Activated CD8-positive, alpha-beta memory T cell treated with anti-CD3 and anti-CD28 coated beads for 1 hour (primary cell): Measurements from ENCODE around the gene TREM2.
"Not testable (repeated sequence)": the region's sequence is repeated elsewhere in the genome, so short reads cannot be mapped to it uniquely, and the experiment has no call there.

Experiments
- DNase-seq, 2 donors: peaks; one replicate each; pipeline ENCODE4 v3.0.0-alpha.2; 2020; ENCODE audit warnings: low read depth in 1 of 2; ENCODE audit errors: extremely low read depth in 1 of 2

Gene TREM2

DNA sequence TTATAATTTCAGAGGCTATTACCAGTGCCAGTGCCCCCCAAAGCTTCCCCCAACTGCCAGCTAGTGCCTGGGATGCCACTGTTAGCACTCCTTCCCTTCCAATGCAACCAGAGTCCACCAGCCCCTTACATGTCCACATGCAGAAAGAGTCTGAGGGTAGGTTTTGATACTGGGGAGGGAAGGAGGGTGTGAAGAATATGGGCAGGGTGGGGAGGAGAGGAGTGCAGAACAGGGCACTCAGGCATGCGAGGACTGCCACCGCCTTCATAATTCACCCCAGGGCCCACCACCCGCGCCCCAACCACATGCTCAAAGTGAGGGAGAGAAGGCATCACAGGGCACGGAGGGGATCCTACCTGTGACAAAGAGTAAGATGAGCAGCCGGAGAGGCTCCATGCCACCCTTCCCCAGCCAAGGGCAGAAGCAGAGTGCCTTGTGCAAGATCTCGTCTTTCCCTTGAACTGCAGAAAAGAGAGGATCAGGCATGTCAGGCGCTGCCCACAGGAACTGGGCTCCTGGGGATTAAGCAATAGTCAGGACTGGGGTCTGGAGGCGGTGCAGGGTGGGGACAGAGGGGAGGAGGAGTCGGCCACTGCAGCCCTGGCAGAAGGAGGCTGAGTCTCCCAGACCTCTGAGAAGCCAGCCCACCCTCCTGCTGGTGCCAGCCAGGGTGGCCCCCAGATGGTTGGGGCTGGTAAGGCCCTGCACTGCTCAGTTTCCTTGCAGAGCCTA is at the start of gene TREM2:
TREM2 (minus strand) TSS at position 430 of the 732 bp plus-strand sequence; CDS start at position 396, 34 bp downstream.
- no peak for DNase-seq

DNA sequence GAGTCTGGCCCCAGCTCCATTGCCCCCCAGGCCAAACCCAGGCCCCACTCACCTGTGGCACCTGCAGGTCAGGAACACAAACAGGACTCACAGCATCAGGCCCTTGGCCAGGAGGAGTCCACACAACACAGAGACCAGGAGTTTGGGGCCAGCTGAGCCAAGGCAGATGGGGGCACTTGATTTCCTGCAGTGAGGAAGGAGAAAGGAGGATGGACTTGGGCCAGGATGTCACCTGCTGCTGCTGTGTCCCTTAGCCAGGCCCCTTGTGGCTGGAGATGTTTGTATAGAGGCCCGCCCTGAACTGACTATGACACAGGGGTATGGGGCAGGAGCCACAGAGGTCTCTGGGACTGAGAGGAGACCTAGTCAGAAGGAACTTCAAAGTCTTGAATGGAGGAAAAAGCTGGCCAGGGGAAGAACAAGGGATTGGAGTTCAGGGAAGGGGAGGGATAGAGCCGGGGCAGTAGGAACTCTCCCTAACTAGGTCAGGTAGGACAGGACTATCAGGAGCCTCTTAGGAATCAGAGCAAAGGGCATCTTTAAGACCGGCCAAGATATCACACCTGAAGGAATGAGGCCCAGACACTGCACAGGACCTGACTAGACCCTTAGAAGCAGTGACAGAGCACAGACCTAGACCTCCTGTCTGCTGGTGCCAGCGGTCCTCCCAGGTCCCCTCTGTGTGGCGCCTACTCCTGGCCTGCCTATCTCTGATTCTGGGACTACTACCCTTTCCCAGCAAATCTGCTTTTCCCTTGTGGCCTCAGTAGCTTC is 46.8 kb upstream of the TREM2 start:
- DNase-seq: no peak

DNA sequence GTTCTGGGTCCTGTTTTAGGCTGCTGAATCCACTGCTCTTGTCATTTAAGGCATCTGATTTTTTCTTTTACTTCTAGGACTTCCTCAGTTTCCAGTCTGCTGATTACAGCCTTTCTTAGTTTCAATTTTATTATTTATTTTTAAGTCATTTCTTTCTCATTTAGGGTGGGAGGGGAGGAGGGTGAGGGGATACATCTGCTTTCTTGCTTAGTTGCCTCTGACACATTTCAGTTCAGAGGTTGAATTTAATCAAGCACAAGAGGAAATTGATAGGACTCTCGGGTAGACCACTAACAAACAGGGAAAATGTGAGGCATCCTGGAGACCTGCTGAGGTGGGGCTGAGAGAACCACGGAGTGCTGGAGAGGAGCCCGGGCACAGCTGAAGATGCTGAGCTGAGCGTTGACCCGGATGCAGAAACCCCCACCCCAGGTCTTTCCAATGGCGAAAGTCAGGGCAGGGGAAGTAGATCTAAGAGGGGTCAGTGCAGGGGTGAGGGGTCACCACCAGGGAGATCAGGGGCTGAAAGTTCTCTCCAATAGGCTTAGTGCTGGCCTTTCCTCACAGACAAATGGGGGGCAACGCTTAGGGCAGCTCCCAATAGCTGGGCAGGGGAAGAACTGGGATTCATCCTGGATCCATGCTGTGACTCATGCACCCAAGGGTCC is 45.7 kb upstream of the TREM2 start:
- no peak for DNase-seq

DNA sequence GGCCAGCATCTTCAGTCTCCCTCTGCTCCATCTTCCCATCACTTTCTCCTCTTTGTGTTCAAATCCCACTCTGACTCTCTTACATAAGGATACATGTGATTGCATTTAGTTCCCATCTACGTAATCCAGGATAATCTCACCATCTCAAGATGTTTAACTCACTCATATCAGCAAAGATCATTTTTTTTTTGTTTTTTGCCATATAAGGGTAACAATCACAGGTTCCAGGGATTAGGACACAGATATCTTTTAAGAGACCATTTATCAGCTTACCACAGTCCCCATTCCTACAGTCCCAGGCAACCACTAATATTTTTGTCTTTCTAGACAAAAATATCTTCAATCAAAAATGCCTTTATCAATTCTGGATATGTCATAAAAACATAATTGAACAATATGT is 41.2 kb upstream of the TREM2 start:
- no peak for DNase-seq

DNA sequence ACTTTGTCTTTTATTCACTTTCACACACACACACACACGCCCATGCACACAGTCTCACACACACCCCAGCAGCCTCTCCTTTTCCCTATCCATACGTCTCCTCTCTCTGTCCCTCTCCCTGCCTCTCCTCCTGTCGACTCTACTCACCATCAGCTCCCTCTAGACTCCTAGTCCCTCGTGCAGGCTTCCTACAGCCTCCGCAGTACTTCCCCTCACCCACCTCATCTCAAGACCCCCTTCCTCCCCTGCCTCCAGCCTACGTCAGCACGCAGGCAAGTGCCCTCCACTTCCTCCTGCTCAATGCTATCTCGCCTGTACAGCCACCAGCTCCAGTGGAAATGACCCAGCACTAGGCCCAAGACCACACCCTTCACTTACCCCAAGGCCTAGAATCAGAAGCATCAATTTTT is 38.9 kb upstream of the TREM2 start:
- no peak for DNase-seq

DNA sequence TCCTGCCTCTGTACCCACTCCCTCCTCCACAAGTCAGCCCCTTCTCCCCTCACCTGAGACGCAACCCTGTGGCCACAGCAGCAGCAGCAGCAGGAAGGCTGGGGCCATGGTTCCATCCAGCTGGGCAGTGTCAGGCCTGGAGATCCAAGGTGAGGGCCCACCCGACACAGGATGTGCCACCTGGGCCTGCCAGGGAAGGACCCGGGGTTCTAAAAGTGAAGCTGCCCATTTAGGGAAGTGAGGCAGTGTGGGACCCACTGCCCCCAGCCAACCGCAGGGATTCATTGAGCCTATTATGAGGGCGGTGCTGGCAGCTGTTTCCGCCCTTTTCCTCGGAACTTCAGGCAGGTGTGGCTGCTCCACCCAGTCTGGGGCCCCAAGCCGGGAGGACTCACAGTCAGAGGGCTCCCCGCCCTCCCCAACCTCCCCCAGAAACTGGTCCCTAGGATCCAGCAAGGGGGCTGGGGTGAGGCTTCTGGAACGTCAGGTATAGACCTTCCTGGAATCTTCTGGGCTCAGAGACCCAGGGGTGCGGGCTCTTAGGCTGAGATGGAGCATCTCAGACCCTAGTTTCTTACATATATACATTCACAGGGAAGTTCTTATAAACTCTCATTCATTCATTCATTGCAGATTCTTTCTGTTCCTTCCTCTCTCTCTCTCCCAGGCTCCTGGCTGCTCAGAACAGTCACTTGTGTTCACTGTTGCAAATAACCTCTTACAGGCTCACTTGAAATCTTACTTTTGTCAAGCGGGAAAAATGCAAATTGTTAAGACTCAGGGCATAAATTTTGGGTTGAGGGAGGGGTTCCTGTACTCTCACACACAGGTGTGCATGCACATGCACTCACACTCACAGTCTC is 38.2 kb upstream of the TREM2 start, which contains the start of gene TREML2:
TREML2 (minus strand) TSS at position 249 of the 863 bp plus-strand sequence; CDS start at position 108, 141 bp downstream.
- no peak for DNase-seq

DNA sequence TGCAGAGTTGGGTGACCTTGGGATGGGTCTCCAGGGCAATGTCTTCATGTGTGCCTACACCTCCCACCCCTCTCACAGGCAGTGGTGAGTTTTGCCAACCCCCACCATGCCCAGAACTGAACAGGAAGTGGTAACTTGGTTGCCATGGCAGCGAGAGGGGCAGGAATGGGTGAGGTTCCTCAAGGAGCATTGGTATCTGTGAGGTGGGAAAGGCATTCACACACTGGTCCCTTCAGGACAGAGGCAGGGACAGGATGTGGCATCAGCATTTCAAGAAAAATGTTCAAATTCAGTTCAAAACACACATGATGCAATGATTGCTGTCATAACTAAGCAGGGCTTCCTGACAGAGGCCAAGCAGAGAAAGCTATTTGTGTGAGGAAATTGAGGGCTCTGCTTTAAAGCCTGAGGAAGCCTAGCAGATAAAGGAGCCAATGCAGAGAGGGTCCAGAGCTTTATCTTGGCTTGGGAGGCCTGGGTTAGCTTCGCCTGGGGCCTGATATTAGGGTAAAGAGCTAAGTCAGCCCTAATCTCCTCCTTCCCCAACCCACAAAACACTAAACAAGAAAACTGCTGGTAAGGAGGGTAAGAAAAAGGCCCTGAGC is 37.5 kb upstream of the TREM2 start:
- DNase-seq: peak in 1 of 2 donors; percentile 25

DNA sequence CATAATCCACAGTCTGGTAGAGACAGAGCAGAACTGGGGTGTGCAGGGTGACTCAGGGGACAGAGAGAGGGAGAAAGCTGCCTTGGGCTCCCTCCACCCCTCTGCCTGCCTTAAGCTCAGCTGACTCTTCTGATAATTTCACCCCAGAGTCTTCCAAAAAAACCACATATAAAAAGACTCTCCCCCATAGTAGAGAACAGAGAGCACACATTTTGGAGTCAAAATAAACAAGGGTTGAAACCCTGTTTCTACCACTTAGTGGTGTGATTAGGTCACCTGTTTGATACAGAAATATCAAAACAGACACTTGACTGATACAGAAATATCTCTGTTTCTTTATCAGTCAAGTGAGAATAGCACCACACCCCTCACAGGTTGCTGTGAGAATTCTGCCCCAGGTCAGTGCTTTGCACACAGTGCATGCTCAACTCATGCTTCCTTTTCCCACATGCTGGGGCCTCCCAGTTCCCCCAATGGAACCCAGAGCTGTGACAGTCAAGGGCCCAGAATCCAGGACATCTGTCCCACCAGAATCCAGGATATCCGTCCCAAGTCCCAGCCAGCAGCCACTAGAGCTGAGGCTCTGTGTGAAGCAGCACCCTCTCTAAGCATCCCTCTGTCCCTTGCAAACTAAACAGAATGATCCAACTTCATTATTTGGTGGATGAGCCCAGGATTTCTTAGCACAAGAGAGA is 36.8 kb upstream of the TREM2 start:
- no peak for DNase-seq

DNA sequence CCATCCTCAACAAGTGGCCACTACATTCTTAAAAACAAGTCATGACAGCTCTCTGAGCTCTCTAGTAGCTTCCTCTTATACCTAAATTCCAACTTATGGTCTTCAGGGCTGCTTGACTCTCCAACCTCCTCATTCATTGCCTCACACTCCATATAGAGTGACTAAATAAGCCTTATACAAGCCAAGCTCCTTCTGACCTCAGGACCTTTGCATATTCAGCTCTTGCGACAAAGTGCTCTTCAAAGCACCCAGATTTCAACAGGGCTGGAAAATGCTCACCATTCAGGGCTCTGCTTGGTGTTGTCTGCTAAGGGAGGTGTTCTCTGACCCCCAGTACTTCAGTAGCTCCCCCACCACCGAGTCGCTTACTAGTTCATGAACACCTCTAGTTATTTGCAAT is 34.3 kb upstream of the TREM2 start:
- DNase-seq: no peak

DNA sequence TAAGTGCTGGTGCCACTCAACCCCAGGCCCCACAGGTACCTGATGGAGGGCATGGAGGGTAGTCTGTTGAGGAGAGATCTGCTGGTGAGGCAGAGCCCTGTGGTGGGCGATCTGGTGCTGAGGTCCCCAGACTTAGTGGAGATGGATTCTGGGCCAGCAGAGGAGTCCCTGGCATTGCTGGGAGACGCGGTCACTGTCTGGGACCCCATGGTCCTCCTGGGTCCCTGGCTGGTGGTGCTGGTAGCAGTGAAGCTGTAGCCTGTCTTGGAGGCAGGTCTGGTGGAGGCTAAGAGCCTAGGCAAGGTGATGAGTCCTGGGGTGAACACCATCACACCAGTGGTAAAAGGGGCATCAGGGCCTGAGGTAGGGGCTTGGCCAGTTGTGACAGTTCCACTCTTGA is 31.5 kb upstream of the TREM2 start:
- DNase-seq: no peak

DNA sequence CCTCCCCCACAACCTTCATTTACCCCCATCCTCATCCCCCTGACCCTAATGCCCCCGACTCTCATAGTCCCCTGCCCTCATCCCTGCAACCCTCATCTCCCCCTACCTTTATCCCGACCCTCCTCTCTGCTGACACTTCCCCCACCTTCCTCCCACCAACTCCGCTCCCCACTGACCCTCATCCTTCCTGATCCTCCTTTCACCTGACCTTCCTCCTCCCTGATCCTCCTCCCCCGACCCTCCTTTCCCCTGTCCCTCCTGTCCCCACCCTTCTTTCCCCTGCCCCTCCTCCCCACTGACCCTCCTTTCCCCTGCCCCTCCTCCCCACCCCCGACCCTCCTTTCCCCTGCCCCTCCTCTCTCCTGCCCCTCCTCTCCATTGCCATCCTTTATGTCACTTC is 31.0 kb upstream of the TREM2 start:
- DNase-seq: no peak

DNA sequence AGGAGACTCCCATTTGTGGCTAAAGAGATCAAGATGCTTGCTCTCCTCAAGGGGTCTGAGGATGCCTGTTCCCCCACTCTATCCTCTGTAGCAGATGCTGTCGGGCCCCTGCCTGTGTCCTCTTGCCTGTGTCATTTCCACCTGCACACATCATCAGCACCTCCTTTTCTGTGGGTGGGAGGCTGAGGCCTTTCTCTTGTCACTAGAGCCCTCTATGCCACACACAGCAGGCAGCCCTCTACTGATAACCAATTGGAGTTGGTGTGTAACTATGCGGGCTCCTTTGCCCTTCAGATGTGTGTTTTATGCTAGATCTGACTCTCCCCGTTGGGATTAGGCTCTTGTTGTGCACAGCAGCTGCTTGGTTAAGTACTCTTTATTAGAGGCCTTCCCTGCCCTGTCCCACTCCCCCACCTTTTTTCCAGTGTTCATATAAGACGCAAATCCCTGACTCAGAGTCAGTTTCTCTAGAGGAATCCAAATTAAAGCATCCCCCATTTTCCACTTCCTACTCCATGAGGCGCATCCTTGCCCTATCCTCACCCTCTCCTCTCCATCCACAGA is 30.3 kb upstream of the TREM2 start:
- no peak for DNase-seq

DNA sequence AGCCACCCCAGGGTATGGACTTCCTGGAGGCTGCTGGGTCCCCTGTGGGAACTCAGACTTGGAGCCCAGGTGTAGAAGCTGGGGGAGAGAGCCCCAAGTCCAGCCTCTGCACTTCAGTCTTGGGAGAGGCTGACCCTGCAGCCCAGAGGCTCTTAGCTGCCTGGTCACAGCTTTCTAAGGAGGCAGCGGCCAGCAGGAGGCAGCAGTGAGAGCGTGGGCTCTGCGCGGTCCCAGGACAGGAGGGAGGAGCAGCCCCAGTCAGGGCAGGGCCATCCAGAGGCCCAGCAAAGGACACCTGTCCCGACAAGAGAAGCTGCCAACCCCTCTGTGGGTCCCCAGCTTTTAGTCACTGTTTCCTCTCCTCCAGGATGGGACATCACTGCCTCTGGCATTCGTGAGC is 28.7 kb upstream of the TREM2 start:
- DNase-seq: no peak

DNA sequence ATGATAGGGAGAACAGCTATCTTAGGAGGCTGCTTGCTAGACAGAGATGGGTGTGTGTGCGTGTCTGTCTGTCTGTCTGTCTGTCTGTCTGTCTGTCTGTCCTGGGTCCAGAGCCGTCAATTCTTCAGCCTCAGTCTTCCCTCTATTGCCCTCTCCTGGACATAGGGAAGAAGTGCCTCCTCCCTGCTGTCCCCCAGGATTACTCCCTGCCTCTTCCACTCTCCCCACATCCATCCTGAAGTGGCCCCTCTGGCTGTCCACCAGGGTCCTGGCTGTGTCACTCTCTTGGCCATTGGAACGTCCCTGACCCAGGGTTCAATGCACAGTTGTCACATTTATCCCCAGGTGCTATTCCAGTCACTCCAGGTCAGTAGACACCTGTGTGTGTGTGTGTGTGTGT is 27.9 kb upstream of the TREM2 start:
- no peak for DNase-seq

DNA sequence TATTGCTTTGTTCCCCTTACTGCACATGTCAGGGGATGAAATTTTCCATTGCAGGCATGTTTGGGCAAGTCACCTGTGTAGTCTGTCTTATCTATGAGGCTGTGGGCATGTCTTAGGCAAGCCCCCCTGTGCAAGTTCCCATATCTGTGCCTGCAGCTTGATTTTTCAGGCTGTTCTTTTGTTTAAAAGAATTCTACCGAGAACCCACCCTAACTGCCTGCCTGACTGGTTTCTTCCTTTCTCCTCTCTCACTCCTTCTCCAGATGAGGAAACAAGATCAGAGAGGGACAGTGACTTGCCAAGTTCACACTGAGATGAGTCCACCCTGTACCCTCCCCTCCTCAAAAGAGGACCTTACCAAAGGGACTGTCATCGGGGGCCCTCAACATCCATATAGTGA is 27.1 kb upstream of the TREM2 start:
- no peak for DNase-seq

DNA sequence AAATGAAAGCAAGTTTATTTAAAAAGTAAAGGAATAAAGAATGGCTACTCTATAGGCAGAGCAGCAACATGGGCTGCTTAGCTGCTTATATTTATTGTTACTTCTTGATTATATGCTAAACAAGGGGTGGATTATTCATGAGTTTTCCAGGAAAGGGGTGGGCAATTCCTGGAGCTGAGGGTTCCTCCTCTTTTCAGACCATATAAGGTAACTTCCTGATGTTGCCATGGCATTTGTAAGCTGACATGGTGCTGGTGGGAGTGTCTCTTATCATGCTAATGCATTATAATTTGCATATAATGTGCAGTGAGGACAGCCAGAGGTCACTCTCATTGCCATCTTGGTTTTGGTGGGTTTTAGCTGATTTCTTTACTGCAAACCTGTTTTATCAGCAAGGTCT is 26.1 kb upstream of the TREM2 start:
- not testable (repeated sequence) for DNase-seq

DNA sequence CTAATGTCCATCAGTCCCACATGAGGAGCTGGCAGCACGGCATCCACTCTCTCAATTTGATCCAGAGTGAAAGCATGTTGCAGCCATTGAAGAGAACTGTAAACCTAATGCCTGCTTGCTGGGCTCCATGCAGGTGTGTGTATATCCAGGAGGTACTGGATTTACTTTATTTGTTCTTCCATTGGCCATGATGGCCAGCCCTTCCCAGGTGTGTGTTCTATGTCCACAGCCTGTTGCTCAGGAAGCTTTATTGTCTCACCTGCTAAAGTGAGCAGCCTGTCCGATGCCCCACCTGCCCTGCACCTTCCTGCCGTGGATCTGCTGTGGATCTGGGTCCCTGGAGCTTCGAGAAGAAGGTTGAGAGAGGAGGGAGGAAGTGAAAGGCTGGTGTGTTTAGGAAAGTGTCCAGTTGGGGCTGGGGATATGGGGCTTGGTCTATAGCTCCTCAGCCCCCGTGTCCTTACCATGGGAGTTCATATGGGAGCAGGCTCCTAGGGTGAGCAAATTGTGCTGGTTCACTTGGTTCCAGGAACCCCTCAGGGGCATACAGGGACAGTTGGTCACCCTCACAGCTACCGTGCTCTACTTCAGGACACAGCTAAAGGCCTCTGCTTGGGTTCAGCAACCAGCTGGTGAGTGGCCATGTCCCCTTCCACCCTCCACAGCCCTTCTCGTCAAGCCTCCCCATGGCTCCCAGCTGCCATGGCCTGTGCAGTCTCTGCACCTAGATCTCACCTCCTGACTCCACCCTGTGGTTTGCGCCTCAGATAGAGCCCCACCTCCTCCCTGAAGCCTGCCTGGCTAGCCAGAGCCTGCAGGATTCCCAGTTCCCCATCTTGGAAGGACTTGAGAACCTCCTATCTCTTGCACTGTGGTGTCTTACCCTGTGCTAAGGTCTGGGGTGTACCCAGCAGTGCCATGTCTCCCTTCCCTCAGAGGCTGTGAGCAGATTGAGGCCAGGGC is 25.3 kb upstream of the TREM2 start:
- DNase-seq: no peak

DNA sequence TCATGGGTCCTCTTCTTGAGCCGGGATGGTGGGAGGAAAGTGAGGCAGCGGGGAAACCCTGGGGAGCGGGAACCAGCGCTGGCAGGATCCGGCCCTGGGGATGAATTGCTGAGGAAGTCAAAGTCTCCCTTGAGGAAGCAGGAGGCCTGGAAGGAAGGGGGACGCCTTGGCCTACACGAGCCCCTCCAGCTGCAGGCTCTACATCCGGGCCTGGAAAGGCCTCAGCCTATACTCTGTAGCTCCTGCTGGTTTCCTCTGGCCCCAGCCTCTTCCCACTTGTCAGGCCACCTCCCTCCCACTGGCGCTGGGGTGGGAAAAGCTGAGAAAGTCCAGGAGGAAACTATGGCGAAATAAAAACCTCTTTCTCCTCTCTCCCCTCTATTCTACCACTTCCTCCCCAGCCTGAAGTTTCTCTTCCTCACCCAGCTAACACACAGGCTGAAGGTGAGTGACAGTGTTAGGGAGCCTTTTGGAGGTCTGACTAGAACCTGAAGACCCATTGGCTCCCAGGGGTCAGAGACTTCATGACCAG is 23.2 kb upstream of the TREM2 start:
- no peak for DNase-seq
